UCSD-AML1 (cell line): ENCODE data around the gene OR51B6.
"Not testable (repeated sequence)": the region's sequence is repeated elsewhere in the genome, so short reads cannot be mapped to it uniquely, and the experiment has no call there.

ENCODE experiments used
- DNase-seq: peaks from one replicate; lab custom pipeline; 2025; ENCODE audit not compliant: unreplicated experiment; lab: John Stamatoyannopoulos, UW

OR51B6 gene, protein sequence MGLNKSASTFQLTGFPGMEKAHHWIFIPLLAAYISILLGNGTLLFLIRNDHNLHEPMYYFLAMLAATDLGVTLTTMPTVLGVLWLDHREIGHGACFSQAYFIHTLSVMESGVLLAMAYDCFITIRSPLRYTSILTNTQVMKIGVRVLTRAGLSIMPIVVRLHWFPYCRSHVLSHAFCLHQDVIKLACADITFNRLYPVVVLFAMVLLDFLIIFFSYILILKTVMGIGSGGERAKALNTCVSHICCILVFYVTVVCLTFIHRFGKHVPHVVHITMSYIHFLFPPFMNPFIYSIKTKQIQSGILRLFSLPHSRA

DNA sequence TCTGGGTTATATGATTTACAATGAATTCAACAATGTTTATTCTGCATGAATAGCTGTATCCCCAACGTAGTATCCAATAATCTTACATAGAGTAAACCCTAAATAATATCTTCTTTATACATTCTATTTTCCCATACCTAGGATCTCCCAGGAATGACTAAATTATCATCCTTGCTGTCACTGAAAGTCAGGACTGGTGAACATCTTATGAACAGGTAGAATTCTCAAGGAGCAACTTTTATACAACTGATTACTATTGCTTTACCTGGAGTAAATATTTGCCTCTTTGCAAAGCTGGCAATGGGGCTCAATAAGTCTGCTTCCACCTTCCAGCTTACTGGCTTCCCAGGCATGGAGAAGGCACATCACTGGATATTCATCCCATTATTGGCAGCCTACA is at the start of gene OR51B6:
OR51B6 (plus strand) TSS at position 301 of the 400 bp plus-strand sequence; CDS start at position 301, 0 bp downstream.
- DNase-seq: no peak

DNA sequence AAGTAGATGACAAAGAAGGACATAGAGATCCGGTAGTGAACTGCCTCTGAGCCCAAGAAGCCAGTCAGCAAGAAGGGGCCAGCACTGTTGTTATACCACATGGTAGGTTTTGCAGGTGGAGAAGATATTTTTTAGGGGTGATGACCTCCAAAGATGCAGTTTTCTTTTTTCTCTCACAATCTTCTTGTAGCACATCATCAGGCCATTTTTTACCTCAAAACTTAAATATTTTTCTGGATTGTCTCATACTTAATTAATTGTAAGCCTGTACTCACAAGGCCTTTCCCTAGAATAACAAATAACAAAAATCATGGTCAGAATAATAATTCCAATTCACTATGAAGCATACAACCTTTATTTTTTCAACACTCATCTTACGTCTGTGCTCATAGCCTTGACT is 49.5 kb upstream of the OR51B6 start, which contains the start of gene OR51B4:
OR51B4 (minus strand) TSS at position 101 of the 400 bp plus-strand sequence; CDS start at position 101, 0 bp downstream.
- DNase-seq: no peak

DNA sequence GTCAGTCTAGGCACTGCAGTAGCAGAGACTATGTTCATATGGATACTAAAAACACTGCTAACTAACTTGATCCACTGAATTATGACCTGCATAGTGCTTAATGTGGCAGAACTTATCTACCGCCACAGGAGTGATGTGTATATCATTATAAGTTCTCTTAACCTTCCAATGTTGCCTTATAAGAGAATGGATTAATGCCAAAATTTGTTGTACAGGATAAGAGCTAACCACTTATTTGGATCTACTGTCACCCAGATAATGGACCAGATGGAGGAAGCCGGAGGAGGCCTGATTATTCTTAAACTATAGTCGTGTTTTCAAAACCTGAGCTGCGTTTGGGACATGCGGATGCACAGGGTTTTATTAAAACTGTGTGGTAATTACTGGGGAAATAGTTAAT is 47.7 kb upstream of the OR51B6 start:
- DNase-seq: no peak

DNA sequence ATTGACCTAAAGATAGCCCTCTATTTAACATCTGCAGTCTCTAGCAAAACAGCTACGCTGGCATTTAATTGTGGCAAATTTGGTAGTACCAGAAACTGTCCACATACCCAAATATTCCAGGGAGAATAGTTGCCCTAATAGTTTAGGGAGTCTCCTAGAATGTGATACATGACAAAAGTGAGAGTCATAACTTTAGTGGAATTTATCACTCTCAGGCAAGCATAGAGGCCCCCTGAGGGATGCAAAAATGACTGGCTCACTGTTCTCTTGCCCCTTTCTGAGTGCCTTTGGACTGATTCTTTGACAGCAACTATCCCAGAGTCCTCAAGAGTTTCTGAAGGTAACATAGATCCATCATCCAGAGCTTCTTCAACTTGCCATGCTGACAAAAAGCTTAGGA is 47.3 kb upstream of the OR51B6 start:
- no peak for DNase-seq

DNA sequence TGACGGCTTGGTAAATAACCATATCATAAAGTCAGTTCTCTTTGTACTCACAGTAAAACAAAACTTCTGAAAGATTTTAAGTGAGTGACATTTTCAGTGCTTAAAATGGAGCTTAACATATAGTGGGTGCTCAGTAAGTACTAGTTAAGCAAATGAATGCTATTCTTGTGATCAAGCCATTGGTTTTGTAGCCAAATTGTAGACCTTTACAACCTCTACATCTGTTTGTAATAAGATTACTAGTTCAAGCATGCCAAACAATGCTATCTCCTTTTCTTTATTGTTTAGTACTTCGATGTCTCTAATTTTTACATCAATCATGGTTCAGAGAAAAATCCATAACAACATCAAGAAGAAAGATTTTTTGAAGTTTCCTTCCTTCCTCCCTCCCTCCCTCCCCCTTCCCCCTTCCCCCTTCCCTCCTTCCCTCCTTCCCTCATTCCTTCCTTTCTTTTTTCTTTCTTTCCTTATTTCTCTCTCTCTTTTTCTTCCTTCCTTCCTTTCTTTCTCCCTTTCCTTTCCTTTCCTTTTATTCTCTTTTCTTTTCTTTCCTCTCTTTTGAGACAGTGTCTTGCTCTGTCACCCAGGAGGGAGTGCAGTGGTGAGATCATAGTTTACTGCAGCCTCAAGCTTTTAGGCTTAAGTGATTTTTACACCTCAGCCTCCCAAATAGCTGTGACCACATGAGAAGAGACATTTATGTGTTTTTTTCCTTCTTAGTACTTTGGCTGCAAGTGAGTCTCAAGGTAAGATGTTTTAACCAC is 43.9 kb upstream of the OR51B6 start:
- no peak for DNase-seq

DNA sequence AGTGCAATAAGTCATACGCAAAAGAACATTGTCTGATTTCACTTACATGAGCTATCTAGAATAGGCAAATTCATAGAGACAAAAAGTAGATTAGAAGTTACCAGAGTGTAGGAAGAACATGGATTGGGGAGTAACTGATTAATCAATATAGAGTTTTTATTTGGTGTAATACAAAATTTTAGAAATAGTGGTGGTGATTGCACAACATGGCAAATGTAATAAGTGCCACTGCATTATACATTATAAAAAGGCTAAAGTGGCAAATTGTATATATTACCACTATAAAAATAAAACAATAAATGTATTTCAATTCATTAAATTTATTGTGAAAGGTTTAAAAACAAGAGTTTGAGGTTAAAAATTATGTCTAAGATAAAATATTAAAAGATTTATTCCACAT is 40.9 kb upstream of the OR51B6 start:
- no peak for DNase-seq

DNA sequence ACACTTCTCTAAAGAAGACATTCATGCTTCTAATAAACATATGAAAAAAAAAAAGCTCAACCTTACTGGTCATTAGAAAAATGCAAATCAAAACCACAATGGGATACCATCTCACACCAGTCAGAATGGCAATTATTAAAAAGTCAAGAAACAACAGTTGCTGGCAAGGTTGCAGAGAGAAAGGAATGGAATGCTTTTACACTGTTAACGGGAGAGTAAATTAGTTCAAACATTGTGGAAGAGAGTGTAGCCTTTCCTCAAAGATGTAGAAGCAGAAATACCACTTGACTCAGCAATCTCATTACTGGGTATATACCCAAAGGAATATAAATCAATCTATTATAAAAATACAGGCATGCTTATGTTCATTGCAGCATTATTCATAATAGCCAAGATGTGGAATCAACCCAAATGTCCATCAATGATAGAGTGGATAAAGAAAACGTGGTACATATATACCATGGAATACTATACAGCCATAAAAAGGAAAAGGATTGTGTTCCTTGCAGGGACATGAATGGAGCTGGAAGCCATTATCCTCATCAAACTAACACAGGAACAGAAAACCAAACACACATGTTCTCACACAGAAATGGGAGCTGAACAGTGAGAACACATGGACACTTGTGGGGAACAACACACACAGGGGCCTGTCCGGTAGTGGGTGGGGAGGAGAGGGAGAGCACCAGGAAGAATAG is 37.8 kb upstream of the OR51B6 start:
- not testable (repeated sequence) for DNase-seq

DNA sequence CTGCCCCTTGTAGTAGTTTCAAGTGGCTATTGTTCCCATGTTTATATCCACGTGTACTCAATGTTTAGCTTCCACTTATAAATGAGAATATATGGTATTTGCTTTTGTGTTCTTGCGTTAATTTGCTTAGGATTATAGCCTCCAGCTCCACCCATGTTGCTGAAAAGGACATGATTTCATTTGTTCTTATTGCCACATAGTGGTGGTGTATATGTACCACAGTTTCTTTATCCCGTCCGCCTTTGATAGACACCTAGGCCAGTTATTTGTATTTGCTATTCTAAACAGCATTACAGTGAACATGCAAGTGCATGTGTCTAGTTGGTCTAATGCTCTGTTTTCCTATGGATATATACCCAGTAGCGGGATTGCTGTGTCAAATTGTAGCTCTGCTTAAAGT is 34.0 kb upstream of the OR51B6 start:
- no peak for DNase-seq

DNA sequence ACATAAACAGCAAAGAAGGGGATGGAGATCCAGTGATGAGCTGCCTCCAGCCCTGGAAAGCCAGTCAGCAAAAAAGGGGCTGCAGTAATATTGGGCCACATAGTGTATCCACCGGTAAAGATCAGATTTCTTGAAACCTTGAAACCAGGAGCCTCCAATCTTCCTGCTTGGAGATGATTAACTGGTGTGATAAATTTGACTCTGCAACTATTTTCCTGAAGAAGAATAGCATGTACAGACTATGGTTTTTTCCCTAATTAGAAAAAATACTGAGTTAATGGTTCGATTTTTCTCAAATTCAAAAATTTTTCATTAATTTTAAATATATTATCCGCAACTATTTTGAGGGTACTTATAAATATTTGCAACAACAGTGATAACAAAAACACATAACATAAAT is 27.1 kb upstream of the OR51B6 start, which contains the start of gene OR51B2:
OR51B2 (minus strand) TSS at position 101 of the 400 bp plus-strand sequence; CDS start at position 101, 0 bp downstream.
- no peak for DNase-seq

DNA sequence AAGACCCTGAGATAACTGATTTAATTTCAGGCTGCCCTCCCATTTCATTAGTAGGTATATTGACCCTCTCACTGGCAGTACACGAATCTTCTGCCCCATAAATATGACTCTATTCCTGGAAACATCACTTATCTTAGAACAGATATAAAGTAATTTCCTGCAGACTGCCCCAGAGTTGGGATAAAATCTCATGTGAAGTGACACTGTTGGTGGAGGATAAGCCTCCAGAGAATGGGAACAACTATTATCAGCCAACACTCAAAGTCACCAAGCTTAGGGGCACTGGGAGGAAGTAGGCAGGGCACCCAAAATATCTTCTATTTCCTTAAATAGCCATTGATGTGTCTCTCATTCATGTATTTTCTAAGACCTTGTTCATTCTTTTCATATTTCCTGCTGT is 16.1 kb upstream of the OR51B6 start:
- DNase-seq: no peak

DNA sequence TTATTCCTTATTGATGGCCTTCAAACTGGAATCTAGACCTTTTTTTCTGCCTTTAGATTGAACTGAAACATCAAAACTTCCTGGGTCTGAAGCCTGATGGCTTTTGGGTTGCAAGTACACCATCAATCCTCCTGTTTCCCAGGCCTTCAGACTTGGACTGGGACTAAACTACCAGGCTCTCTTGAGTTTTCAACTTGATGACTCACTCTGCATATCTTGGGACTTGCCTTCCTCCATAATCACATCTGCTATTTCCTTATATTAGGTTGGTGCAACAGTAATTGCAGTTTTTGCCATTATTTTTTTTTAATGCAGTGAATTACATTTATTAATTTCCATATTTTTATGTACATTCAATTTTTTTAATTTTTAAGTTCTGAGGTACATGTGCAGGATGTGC is 15.0 kb upstream of the OR51B6 start:
- no peak for DNase-seq

DNA sequence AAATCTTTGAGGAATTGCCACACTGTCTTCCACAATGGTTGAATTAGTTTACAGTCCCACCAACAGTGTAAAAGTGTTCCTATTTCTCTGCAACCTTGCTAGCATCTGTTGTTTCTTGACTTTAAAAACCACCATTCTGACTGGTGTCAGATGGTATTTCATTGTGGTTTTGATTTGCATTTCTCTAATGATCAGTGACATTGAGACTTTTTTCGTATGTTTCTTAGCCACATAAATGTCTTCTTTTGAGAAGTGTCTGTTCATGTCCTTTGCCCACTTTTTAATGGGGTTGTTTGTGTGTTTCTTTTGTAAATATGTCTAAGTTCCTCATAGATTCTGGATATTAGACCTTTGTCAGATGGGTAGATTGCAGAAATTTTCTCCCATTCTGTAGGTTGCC is 14.1 kb upstream of the OR51B6 start:
- not testable (repeated sequence) for DNase-seq

DNA sequence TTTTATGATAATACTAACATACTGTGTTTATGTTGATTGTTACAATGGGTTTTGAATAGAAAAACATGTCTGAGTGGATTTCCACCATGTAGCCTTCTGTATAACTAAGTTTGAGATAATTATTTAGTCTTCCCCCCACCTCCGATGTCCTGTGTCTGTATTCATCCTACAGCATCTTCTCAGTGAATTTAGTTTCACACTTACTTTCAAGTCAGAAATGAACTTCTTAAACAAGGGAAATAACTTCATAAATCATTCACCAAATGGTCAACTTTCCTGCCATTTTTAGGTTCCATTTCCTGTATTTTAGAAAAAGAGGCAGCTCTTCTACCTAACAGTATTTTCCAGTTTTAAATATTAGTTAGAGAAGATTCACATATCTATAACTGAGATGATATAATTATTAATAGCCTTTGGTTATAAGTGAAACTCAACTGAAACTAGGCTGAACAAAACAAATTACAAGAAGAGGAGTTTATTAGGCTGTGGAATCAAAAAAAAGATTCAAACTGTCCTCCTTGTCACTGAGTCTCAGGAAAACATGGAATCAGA is 11.5 kb upstream of the OR51B6 start:
- DNase-seq: no peak

DNA sequence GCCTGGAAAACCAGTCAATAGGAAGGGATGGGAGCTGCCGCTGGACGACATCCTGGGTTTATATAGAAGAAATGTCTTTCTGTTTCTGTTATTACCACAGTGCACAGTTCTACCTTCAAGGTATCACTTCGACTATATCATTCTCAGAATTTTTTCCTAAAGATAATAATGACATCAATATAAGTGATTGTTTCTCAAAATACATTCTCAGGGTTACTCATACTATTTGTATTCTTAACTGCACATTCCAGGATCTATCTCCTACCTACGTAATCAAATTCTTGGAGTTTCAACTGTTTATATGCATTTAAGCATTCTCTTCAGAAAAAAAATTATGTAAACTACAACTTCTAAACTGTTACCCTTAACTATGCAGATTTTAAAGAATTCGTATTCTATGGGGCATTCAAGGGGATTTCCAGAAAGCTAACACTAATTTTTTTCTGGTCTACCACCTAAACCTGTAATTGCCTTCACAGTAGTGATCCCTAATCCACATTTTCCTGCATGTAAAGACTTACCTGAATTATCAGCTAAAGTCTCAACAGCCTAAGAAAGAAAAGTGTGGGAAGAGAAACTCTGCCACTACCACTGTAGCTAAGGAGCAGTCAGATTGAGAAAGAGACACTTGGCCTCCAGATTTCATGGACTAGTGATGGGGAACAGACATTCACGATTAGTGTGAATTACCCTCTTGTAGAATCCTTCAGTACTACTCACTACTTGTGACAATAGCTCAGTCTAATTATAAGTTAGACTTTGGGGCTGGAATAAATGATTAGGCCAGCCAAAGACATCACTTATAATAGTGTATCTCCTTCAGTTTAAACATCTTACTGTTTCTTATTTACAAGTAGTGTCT is 7.6 kb upstream of the OR51B6 start, which contains the start of gene OR51B5:
OR51B5 (minus strand) TSS at position 51 of the 862 bp plus-strand sequence; CDS start at position 51, 0 bp downstream.
- DNase-seq: no peak

DNA sequence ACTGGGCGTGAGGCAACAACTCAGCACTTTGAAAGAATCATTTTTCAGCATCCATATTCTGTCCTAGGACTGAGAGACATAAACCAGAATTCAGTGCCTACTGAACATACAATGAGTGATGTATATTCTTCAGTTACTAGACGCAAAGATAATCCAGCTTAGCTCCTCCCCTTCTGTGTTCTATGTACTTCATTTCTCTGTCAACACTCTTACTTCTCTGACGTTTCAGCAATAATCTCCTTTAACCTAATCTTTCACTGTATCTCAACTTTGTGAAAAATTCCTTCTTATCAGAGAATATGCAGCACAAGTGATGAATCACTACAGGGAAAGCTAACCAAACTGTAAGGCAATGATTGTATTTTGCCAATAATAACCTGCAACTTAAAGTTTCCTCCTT is 5.5 kb upstream of the OR51B6 start:
- DNase-seq: no peak

DNA sequence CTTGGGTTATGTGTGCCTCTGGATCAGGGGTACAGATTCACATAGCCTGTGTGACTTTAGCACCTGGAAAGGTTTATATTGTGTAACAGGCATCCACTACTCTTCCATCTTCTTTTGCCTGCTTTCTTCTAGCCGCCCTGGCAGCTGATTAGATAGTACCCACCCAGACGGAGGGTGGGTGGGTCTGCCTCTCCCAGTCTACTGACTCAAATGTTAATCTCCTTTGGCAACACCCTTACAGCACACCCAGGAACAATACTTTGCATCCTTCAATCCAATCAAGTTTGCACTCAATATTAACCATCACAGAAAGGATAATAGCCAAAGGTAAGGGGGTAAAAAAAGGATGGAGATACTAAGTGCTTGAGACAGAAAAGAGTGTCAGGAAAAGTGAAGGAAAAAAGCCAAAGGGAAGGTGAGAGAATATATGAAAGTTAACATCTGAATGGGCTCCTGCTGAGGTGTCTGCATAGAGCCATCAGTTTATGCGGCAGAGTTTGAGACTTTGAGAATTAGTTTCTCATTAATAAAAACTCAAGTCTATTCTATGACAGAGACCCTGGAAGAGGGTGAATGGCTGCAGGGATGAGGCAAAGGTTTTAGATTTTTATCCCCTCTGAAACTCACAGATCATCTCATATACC is 2.6 kb upstream of the OR51B6 start:
- no peak for DNase-seq

DNA sequence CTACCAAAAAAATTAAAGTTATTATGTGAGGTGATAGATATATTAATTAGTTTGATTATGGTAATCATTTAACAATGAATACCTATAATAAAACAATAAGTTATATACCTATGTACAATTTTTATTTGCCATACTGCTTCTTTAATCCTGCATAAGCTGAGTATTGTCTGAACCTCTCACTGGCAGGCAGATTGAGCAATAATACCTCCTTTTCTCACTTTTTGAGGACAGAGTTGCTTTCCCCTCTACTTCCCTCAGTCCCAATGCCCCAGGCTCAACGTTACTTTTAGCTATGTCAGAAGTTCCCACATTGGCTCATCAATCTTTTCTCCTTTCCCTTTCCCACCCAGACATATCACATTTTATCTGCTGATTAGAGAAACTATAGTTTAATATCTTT is 1.8 kb upstream of the OR51B6 start:
- DNase-seq: no peak

DNA sequence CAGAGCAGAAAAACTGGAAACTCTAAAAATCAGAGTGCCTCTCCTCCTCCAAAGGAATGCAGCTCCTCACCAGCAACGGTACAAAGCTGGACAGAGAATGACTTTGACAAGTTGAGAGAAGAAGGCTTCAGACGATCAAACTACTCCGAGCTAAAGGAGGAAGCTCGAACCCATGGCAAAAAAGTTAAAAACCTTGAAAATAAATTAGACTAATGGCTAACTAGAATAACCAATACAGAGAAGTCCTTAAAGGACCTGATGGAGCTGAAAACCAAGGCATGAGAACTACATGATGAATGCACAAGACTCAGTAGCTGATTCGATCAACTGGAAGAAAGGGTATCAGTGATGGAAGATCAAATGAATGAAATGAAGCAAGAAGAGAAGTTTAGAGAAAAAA is 4.7 kb downstream of the OR51B6 start:
- not testable (repeated sequence) for DNase-seq

DNA sequence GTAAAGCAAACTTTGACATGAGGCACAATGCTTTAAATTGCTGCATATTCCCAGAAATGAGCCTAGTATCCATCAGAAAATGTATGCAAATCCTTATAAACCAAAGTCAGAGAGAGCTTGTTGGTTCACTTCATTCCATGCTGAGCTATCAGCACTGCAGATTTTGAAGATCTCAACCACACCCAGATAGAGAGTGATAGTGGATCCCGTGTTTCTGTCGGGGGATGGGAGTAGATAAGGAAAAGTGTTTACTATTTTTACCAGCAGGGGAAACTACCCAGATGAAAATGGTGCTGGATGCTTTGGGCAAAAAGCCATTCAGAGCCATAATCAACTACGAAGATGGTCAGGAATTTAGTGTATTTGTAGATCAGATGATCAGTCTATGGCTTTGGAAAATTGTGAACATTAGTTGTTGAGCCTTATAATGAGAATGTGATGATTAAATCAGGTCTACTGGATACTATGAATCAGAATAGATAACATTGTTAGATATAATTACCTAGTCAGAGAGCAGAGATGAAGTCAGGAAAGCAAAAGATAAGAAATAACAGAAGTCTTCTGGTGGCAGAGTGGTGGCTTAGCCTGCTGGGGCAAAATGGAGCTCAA is 10.8 kb downstream of the OR51B6 start:
- DNase-seq: no peak
